Panc1 (cell line): Measurements from ENCODE around the gene PGF. TPM values are rescaled to one million over a fixed set of nuclear protein-coding genes. Genes with fewer than 3 reads are reported as not detected.

Source experiments
- ATAC-seq: fragments of 200-7000 bp; cut with Tn5 transposase; 2 replicates; pipeline ENCODE4 v1.9.1; 2020; ENCODE audit warnings: mild to moderate bottlenecking, moderate library complexity
- BruUV-seq: library from RNA; stranded (reverse); fragments of 400-500 nt; replicated peaks from 2 replicates; lab custom pipeline; 2021; lab: Mats Ljungman, UMichigan
- CTCF ChIA-PET: fragments of 300-600 bp; sonication (Branson Sonifier 250); formaldehyde crosslinking; loops from one replicate; lab custom pipeline; 2022; ENCODE audit warnings: antibody characterized with exemption; lab: Charles Lee
- POLR2A ChIA-PET: fragments of 300-600 bp; sonication (Branson Sonifier 250); formaldehyde crosslinking; loops from one replicate; lab custom pipeline; 2022; ENCODE audit warnings: antibody characterized with exemption; lab: Charles Lee
- DNase-seq: peaks from one replicate; pipeline ENCODE4 v3.0.0-alpha.2; 2010; ENCODE audit warnings: low read depth, low spot score
- H3K27ac ChIP-seq: 2 replicates; pipeline ENCODE4 v1.5.1; 2011; ENCODE audit warnings: mild to moderate bottlenecking, low read length, inconsistent platforms
- H3K27me3 ChIP-seq: fragments of 200-500 bp; sonication (Bioruptor generic); 2 replicates; pipeline ENCODE4 v1.6.0; 2014; ENCODE audit warnings: low read length, inconsistent platforms; ENCODE audit not compliant: control insufficient read depth, insufficient read depth
- H3K36me3 ChIP-seq: fragments of 200-500 bp; sonication (Bioruptor generic); 2 replicates; pipeline ENCODE4 v1.5.1; 2014; ENCODE audit warnings: inconsistent platforms, mild to moderate bottlenecking, low read length, moderate library complexity; ENCODE audit not compliant: control insufficient read depth, insufficient read depth
- H3K4me1 ChIP-seq: 2 replicates; pipeline ENCODE4 v1.5.1; 2011; ENCODE audit warnings: inconsistent platforms, mild to moderate bottlenecking, low read length, moderate library complexity; ENCODE audit not compliant: control insufficient read depth, insufficient read depth
- H3K4me3 ChIP-seq, 2 experiments: 2 replicates each; pipeline ENCODE4 v1.5.1; 2011 to 2012; ENCODE audit warnings: low read depth in 2 of 2, low read length in 2 of 2, mild to moderate bottlenecking in 2 of 2, inconsistent platforms in 1 of 2, moderate library complexity in 1 of 2
- H3K9me3 ChIP-seq: fragments of 200-500 bp; sonication (Bioruptor generic); 2 replicates; pipeline ENCODE4 v1.5.1; 2014; ENCODE audit warnings: low read depth, mild to moderate bottlenecking, inconsistent platforms, low read length, moderate library complexity; ENCODE audit not compliant: control insufficient read depth, insufficient read depth
- POLR2AphosphoS5 ChIP-seq: IDR thresholded peaks from 2 replicates; pipeline ENCODE4 v1.6.1; 2012; ENCODE audit warnings: mild to moderate bottlenecking, low read depth, low read length, moderate library complexity
- SIN3A ChIP-seq: IDR thresholded peaks from 2 replicates; pipeline ENCODE4 v1.6.1; 2012; ENCODE audit warnings: low read depth, mild to moderate bottlenecking, low read length, moderate library complexity, borderline replicate concordance; ENCODE audit not compliant: insufficient read depth
- TCF7L2 ChIP-seq: IDR thresholded peaks from 2 replicates; pipeline ENCODE4 v1.6.1; 2011; ENCODE audit warnings: mild to moderate bottlenecking, low read depth, low read length, inconsistent platforms
- in situ Hi-C: cut with HindIII; loops from 2 replicates; pipeline ENCODE4 v1.10.0; 2016; ENCODE audit warnings: low sequenced_read_pairs, low pct_unique_long_range_greater_than_20kb
- intact Hi-C: fragments of 100-400 bp; cut with micrococcal nuclease; formaldehyde crosslinking; loops from one replicate; pipeline ENCODE4 v1.10.0; 2022; ENCODE audit not compliant: unreplicated experiment
- total RNA-seq: library from RNA; stranded (reverse); gene quantifications from one replicate; pipeline ENCODE4 v1.2.1, GENCODE V29; 2021; ENCODE audit not compliant: unreplicated experiment
- TF ChIP-seq, protein P1 (sequence below), 2 experiments: IDR thresholded peaks; 2 replicates each; pipeline ENCODE4 v1.6.1; 2011 to 2012; ENCODE audit warnings: low read depth in 2 of 2, control low read depth in 1 of 2, low read length in 1 of 2, mild to moderate bottlenecking in 1 of 2, moderate library complexity in 1 of 2; ENCODE audit not compliant: insufficient read depth in 1 of 2
- TF ChIP-seq, protein P2 (sequence below): fragments of 450-650 bp; IDR thresholded peaks from 2 replicates; pipeline ENCODE4 v1.5.1; 2017; ENCODE audit warnings: mild to moderate bottlenecking

Gene PGF
- total RNA-seq, 1 experiment from 2014 or later: 7.3 TPM

DNA sequence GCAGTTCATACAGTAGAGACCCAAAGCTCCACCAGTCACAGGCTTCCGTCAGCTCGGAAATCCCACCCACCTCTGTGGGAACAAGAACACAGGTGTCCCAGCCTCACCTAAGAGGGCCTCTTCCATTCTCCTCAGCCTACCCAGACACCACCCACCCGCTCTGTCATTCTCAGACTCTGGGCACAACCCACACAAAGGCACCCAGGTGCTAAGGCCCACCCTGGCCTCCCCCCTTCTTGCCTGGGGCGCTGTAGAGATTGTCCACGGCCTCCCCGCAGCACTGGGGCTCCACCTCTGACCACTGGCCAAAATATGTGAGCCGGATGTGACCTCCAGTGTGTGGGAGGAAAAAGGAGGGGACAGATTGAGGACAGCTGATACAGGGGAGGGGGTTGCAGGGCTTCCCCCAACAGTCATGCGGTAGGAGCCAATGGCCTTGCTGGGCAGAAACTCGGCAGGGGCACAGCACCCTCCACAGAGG lies 46.5 kb downstream of the PGF start:
- no peak for TF ChIP-seq TCF7L2
- no peak for TF ChIP-seq POLR2AphosphoS5
- TF ChIP-seq SIN3A: no peak
- TF ChIP-seq, protein P1, sequence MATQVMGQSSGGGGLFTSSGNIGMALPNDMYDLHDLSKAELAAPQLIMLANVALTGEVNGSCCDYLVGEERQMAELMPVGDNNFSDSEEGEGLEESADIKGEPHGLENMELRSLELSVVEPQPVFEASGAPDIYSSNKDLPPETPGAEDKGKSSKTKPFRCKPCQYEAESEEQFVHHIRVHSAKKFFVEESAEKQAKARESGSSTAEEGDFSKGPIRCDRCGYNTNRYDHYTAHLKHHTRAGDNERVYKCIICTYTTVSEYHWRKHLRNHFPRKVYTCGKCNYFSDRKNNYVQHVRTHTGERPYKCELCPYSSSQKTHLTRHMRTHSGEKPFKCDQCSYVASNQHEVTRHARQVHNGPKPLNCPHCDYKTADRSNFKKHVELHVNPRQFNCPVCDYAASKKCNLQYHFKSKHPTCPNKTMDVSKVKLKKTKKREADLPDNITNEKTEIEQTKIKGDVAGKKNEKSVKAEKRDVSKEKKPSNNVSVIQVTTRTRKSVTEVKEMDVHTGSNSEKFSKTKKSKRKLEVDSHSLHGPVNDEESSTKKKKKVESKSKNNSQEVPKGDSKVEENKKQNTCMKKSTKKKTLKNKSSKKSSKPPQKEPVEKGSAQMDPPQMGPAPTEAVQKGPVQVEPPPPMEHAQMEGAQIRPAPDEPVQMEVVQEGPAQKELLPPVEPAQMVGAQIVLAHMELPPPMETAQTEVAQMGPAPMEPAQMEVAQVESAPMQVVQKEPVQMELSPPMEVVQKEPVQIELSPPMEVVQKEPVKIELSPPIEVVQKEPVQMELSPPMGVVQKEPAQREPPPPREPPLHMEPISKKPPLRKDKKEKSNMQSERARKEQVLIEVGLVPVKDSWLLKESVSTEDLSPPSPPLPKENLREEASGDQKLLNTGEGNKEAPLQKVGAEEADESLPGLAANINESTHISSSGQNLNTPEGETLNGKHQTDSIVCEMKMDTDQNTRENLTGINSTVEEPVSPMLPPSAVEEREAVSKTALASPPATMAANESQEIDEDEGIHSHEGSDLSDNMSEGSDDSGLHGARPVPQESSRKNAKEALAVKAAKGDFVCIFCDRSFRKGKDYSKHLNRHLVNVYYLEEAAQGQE (IDR thresholded peaks at IDR 0.05; ENCODE audit: insufficient read depth in 1 of 2, low read depth in 2 of 2, low read length in 1 of 2): no peak
- TF ChIP-seq, protein P2, sequence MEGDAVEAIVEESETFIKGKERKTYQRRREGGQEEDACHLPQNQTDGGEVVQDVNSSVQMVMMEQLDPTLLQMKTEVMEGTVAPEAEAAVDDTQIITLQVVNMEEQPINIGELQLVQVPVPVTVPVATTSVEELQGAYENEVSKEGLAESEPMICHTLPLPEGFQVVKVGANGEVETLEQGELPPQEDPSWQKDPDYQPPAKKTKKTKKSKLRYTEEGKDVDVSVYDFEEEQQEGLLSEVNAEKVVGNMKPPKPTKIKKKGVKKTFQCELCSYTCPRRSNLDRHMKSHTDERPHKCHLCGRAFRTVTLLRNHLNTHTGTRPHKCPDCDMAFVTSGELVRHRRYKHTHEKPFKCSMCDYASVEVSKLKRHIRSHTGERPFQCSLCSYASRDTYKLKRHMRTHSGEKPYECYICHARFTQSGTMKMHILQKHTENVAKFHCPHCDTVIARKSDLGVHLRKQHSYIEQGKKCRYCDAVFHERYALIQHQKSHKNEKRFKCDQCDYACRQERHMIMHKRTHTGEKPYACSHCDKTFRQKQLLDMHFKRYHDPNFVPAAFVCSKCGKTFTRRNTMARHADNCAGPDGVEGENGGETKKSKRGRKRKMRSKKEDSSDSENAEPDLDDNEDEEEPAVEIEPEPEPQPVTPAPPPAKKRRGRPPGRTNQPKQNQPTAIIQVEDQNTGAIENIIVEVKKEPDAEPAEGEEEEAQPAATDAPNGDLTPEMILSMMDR: no peak
- intact Hi-C loops: no loop called here
- in situ Hi-C loops: no loop called here

DNA sequence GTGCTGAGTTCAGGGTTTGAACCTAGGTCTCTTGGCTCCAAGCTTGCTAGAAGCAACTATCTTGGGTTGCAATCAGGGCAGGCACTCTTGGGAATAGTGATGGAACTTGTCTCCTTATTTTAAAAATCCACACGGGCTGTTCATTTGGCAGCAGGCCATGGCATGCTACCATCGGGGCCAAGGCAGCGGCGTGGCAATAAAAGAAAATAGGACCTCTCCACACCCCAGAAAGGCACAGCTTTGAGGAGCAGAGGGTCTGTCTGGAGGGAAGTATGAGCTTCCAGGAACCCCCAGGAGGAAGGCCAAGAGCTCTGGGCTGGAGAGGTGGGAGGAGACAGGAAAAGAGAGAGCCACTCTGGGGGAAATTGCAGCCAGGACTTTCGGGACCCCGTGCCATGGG lies 47.7 kb downstream of the PGF start:
- no TSS peak for BruUV-seq
- ATAC-seq: no peak
- in situ Hi-C loops: no loop called here
- CTCF ChIA-PET: no interaction called here
- Histone ChIP-seq H3K27ac (no peak overlapping the region), H3K36me3 (no peaks in the 10 kb centered on the region; the same call in 1 of the 2 replicates), H3K4me3 (no peak overlapping the region), H3K27me3 (no peaks in the 10 kb centered on the region), H3K4me1 (no peaks in the 10 kb centered on the region), H3K9me3 (no peaks in the 10 kb centered on the region)
- POLR2A ChIA-PET: interaction anchor here (0.6 kb wide), 1 partner anchor 156 kb away, joined by 3 read pairs; no protein-coding TSS in a partner anchor
- TF ChIP-seq, protein P2: no peak
- TF ChIP-seq, protein P1 (IDR thresholded peaks at IDR 0.05; ENCODE audit: insufficient read depth in 1 of 2, low read depth in 2 of 2, low read length in 1 of 2): no peak
- no peak for TF ChIP-seq TCF7L2
- TF ChIP-seq POLR2AphosphoS5: no peak
- no peak for TF ChIP-seq SIN3A
- no peak for DNase-seq
- intact Hi-C loops: no loop called here

More for the DNA sequence above, 46.5 kb downstream of the PGF start:
- Histone ChIP-seq H3K27me3 (no peaks in the 10 kb centered on the region), H3K36me3 (no peaks in the 10 kb centered on the region; the same call in 1 of the 2 replicates), H3K4me1 (no peaks in the 10 kb centered on the region), H3K27ac (no peak overlapping the region), H3K9me3 (no peaks in the 10 kb centered on the region), H3K4me3 (no peak overlapping the region)
- no TSS peak for BruUV-seq
- CTCF ChIA-PET: interaction anchor here (0.8 to 0.9 kb wide), 2 partner anchors 14 to 47 kb away, joined by 3 read pairs; partner anchors contain the start of gene RPS6KL1
- POLR2A ChIA-PET: no interaction called here
- DNase-seq (no peak), ATAC-seq (no peak)
